ENCODE data around the gene EPB41L4A.

GRCh38 chr5:112323166-112323565, 95.9 kb downstream of the EPB41L4A start:
- TF ChIP-seq, protein P1, sequence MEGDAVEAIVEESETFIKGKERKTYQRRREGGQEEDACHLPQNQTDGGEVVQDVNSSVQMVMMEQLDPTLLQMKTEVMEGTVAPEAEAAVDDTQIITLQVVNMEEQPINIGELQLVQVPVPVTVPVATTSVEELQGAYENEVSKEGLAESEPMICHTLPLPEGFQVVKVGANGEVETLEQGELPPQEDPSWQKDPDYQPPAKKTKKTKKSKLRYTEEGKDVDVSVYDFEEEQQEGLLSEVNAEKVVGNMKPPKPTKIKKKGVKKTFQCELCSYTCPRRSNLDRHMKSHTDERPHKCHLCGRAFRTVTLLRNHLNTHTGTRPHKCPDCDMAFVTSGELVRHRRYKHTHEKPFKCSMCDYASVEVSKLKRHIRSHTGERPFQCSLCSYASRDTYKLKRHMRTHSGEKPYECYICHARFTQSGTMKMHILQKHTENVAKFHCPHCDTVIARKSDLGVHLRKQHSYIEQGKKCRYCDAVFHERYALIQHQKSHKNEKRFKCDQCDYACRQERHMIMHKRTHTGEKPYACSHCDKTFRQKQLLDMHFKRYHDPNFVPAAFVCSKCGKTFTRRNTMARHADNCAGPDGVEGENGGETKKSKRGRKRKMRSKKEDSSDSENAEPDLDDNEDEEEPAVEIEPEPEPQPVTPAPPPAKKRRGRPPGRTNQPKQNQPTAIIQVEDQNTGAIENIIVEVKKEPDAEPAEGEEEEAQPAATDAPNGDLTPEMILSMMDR (IDR thresholded peaks at IDR 0.05): no peak
- TF ChIP-seq POLR2A (IDR thresholded peaks at IDR 0.05) (no peak), EP300 (IDR thresholded peaks at IDR 0.05) (no peak)

Measured in ovary (tissue), 3 donors.